Heart left ventricle (tissue), 13 donors: ENCODE results near the gene C19orf67.

Source experiments
- POLR2A ChIP-seq, 2 donors: fragments of 450-650 bp; IDR thresholded peaks; one replicate each; pipeline ENCODE4 v1.6.1; 2017; ENCODE audit warnings: antibody characterized with exemption in 2 of 2, mild to moderate bottlenecking in 2 of 2, moderate library complexity in 2 of 2
- TF ChIP-seq, protein P1 (sequence below), 12 donors: fragments of 200-600 bp; sonication (generic) in 4 of 12; IDR thresholded peaks; one replicate each; pipeline versions ENCODE4 v1.5.0 to v1.8.0; 2018 to 2022; ENCODE audit warnings: antibody characterized with exemption in 12 of 12, mild to moderate bottlenecking in 5 of 12
- donor health status: ischemic (EF 13 %, LVEDD 7.1; RV severe dilation, severe dysfunction).
- donor health status: DM: no; HTN: yes; CAD: no.
- donor health status: DM: no; HTN: no; CAD: no.
- donor health status: ischemic (EF 25% LVEDD 6.9; RV normal size, moderate dysfunction).
- donor health status: ischemic (EF 25% LVEDD 5.7; RV mildly dilated, moderate dysfunction).
- donor health status: ischemic (EF 35%, LVEDD 5.7; RV mildly dilated, moderate dysfunction).
- donor health status: nonischemic (EF 11% LVEDD 7.7; RV severe dilation, severe dysfunction).
- donor health status: DM: yes; HTN: yes; CAD: no.
- donor health status: PGD.
- donor health status: ischemic (EF 29% LVEDD 5.4; RV normal size, mild dysfunction).
- donor health status: nonischemic (EF 23%, LVEDD 6.1; RV moderate dilation, normal function).

DNA sequence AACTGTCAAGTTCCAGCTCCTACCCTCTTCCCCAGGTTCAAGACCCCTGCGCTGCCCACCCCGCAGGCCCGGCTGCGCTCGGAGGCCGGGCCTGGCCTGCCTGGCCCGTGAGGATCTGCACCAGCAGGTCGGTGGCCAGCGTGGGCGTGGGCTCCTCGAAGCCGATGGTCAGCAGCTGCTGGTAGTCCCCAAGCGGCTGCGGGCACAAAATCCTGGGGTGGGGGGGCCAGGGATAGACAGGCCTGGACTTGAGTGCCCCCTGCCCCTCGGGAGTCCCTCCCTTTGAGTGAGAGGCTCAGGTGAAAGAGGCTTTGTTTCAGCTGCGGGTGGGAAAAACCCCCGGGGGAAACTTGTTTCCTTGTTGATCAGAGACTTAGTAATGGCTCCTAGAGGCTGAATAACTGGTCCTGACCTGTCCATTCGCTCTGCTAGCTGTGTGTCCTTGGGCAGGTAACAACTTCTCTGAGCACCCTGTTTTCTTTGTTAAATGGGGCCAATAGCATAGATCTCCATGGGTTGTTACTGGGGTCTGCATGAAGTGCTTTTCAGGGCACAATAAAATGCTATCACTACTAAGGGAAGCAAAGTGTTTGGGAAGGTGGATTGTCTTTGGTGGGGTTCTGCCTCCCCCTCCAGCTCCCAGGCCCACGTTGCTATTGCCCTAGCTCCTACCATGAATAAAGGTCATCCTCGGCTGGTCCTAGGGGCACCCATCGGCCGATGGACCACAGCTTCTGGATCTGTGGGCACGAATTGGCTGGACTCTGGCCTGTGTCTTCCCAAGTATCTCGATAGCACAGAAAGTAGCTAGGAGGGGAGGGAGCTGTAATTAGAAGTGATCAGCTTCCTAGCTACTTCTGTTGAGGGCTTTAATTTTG is 3.5 kb downstream of the C19orf67 start:
- TF ChIP-seq, protein P1, sequence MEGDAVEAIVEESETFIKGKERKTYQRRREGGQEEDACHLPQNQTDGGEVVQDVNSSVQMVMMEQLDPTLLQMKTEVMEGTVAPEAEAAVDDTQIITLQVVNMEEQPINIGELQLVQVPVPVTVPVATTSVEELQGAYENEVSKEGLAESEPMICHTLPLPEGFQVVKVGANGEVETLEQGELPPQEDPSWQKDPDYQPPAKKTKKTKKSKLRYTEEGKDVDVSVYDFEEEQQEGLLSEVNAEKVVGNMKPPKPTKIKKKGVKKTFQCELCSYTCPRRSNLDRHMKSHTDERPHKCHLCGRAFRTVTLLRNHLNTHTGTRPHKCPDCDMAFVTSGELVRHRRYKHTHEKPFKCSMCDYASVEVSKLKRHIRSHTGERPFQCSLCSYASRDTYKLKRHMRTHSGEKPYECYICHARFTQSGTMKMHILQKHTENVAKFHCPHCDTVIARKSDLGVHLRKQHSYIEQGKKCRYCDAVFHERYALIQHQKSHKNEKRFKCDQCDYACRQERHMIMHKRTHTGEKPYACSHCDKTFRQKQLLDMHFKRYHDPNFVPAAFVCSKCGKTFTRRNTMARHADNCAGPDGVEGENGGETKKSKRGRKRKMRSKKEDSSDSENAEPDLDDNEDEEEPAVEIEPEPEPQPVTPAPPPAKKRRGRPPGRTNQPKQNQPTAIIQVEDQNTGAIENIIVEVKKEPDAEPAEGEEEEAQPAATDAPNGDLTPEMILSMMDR (IDR thresholded peaks at IDR 0.05), result no peak
- TF ChIP-seq POLR2A (IDR thresholded peaks at IDR 0.05), result no peak
